ENCODE results near the gene CFAP157. TPM values are rescaled to one million over a fixed set of nuclear protein-coding genes. Genes with fewer than 3 reads are reported as not detected.

Gene CFAP157
- total RNA-seq = 1 to 10 TPM in 1 of 4 donors, under 1 TPM in 1, not detected in 2; 0.90 to 1.2 TPM

GRCh38 chr9:127706836-127707241 is at the start of gene CFAP157:
Gene CFAP157, plus strand, starts transcription at chr9:127706988. Its CDS starts 44 bp downstream, at chr9:127707032.
- peaks cover 0 to 5% (median 0%) of the 10 kb centered on the region in 3 donors for H3K36me3 ChIP-seq
- peaks cover 0 to 9% of the 10 kb centered on the region in 2 donors for H3K27me3 ChIP-seq
- H3K27ac ChIP-seq = no peak within 1 kb of the TSS
- 63 to 64% methylated on average over 11 of the region's 11 CpGs for WGBS, 2 donors
- TF ChIP-seq POLR2A (IDR thresholded peaks at IDR 0.05) = no peak
- TF ChIP-seq EP300 (IDR thresholded peaks at IDR 0.05) = no peak
- TF ChIP-seq CTCF (IDR thresholded peaks at IDR 0.05) = no peak
- no peak within 1 kb of the TSS for H3K4me3 ChIP-seq
- no peak for DNase-seq (ENCODE audit: low spot score in 2 of 2)
- H3K9me3 ChIP-seq = no peaks in the 10 kb centered on the region
- no peaks in the 10 kb centered on the region for H3K4me1 ChIP-seq

- TF ChIP-seq CTCF (IDR thresholded peaks at IDR 0.05) (no peak), EP300 (IDR thresholded peaks at IDR 0.05) (no peak), POLR2A (IDR thresholded peaks at IDR 0.05) (no peak)
- no peak overlapping the region for H3K4me3 ChIP-seq
- peaks cover 0 to 65% (median 7%) of the 10 kb centered on the region in 3 donors for H3K36me3 ChIP-seq
- no peak overlapping the region for H3K27ac ChIP-seq
- DNase-seq (ENCODE audit: low spot score in 2 of 2) = no peak
- H3K9me3 ChIP-seq = no peaks in the 10 kb centered on the region
- no peaks in the 10 kb centered on the region for H3K4me1 ChIP-seq
- WGBS, 2 donors = 71 to 81% methylated on average over 5 of the region's 5 CpGs
- H3K27me3 ChIP-seq = no peaks in the 10 kb centered on the region
Measured at GRCh38 chr9:127658428-127658827, 48.4 kb upstream of the CFAP157 start.

GRCh38 chr9:127660886-127661741 is 45.7 kb upstream of the CFAP157 start:
- Histone ChIP-seq H3K27me3 (no peaks in the 10 kb centered on the region), H3K4me1 (peaks cover 0 to 19% (median 0%) of the 10 kb centered on the region in 4 donors), H3K9me3 (no peaks in the 10 kb centered on the region), H3K4me3 (no peak overlapping the region), H3K36me3 (peaks cover 2 to 78% (median 10%) of the 10 kb centered on the region in 3 donors), H3K27ac (no peak overlapping the region)
- 66 to 69% methylated on average over 13 of the region's 13 CpGs for WGBS, 2 donors
- TF ChIP-seq EP300 (IDR thresholded peaks at IDR 0.05) = no peak
- no peak for TF ChIP-seq CTCF (IDR thresholded peaks at IDR 0.05)
- no peak for TF ChIP-seq POLR2A (IDR thresholded peaks at IDR 0.05)
- no peak for DNase-seq (ENCODE audit: low spot score in 2 of 2)

GRCh38 chr9:127662617-127663016 is 44.2 kb upstream of the CFAP157 start:
- no peak overlapping the region for H3K4me3 ChIP-seq
- peak overlapping the region in 1 of 4 donors; percentile 52 for H3K27ac ChIP-seq
- peaks cover 2 to 88% (median 10%) of the 10 kb centered on the region in 3 donors for H3K36me3 ChIP-seq
- no peak for DNase-seq (ENCODE audit: low spot score in 2 of 2)
- TF ChIP-seq CTCF (IDR thresholded peaks at IDR 0.05) (no peak), POLR2A (IDR thresholded peaks at IDR 0.05) (no peak), EP300 (IDR thresholded peaks at IDR 0.05) (no peak)
- WGBS, 2 donors = 93 to 96% methylated on average over 1 of the region's 1 CpG
- H3K9me3 ChIP-seq = no peaks in the 10 kb centered on the region
- H3K27me3 ChIP-seq = no peaks in the 10 kb centered on the region
- H3K4me1 ChIP-seq = peaks cover 0 to 34% (median 5%) of the 10 kb centered on the region in 4 donors

GRCh38 chr9:127664324-127664677 is 42.5 kb upstream of the CFAP157 start:
- Histone ChIP-seq H3K4me3 (no peak overlapping the region), H3K36me3 (peaks cover 2 to 84% (median 10%) of the 10 kb centered on the region in 3 donors), H3K9me3 (no peaks in the 10 kb centered on the region), H3K4me1 (peaks cover 0 to 42% (median 10%) of the 10 kb centered on the region in 4 donors), H3K27ac (peak overlapping the region in 2 of 4 donors; percentile 76 to 81), H3K27me3 (no peaks in the 10 kb centered on the region)
- WGBS, 2 donors = 76 to 86% methylated on average over 7 of the region's 7 CpGs
- no peak for DNase-seq (ENCODE audit: low spot score in 2 of 2)
- TF ChIP-seq POLR2A (IDR thresholded peaks at IDR 0.05) = no peak
- TF ChIP-seq EP300 (IDR thresholded peaks at IDR 0.05) = no peak
- no peak for TF ChIP-seq CTCF (IDR thresholded peaks at IDR 0.05)
